Measurements from ENCODE around the gene SMARCA4.

The SMARCA4 gene

DNA sequence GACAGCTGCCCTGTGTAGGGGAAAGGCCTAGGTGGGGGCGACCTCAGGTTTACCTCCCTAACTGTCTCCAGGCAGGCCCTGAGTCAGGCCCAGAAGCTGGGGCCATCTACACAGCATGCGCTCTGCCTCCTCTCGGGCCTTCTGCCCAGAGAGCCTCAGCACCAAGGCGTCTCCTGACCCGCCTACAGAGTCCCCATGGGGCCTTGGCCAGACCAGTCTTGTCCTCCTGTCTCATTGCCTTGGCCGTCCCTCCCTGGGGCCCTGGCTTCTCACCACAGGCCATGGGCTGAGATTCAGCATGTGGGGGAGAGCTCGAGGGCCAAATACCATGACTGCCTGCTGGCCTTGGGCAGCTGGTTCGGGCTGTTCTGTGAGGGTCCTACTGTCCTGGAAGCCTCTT is 59.0 kb downstream of the SMARCA4 start:
- Histone ChIP-seq H3K27ac (ENCODE audit: low read depth, low read length) (no peak overlapping the region), H2BK5ac (ENCODE audit: low read depth, low read length, poor library complexity) (no peak overlapping the region), H4K12ac (ENCODE audit: low read depth, low read length) (no peak overlapping the region), H4K91ac (ENCODE audit: low read depth, low read length) (no peak overlapping the region), H2AFZ (ENCODE audit: insufficient read depth, low read length, poor library complexity) (no peak overlapping the region), H2BK120ac (ENCODE audit: insufficient read depth, low read length, poor library complexity) (no peak overlapping the region), H3K36me3 (ENCODE audit: control insufficient read depth in 1 of 2, insufficient read depth in 2 of 2, low read length in 2 of 2) (peaks cover 84 to 85% of the 10 kb centered on the region in 2 experiments), H3K14ac (ENCODE audit: low read length) (no peak overlapping the region), H3K79me1 (ENCODE audit: low read length) (peaks cover 4% of the 10 kb centered on the region), H3K4me2 (ENCODE audit: low read length) (no peak overlapping the region), H2BK12ac (ENCODE audit: low read length) (no peak overlapping the region), H3K23ac (ENCODE audit: low read length) (no peak overlapping the region), H2AK5ac (ENCODE audit: low read length) (no peak overlapping the region), H3K27me3 (ENCODE audit: insufficient read depth, low read length) (no peaks in the 10 kb centered on the region), H3K18ac (ENCODE audit: low read length) (no peak overlapping the region), H3K4me3 (ENCODE audit: low read depth, low read length) (no peak overlapping the region), H4K8ac (ENCODE audit: low read depth, low read length) (no peak overlapping the region), H3K4ac (ENCODE audit: low read depth, low read length) (no peak overlapping the region), H3K9ac (ENCODE audit: low read length) (no peak overlapping the region), H3K9me3 (ENCODE audit: insufficient read depth, low read depth, low read length) (peaks cover 2% of the 10 kb centered on the region), H3K79me2 (ENCODE audit: control insufficient read depth, insufficient read depth, low read length, poor library complexity) (no peaks in the 10 kb centered on the region), H3K4me1 (ENCODE audit: control insufficient read depth in 1 of 2, insufficient read depth in 2 of 2, low read length in 2 of 2) (peaks cover 22 to 25% of the 10 kb centered on the region in 2 experiments)
- WGBS (ENCODE audit: extremely low coverage, insufficient coverage, insufficient read length): no CpG with 5 or more reads among the region's 8 CpGs
- peak; percentile 76 to 82 for DNase-seq

DNA sequence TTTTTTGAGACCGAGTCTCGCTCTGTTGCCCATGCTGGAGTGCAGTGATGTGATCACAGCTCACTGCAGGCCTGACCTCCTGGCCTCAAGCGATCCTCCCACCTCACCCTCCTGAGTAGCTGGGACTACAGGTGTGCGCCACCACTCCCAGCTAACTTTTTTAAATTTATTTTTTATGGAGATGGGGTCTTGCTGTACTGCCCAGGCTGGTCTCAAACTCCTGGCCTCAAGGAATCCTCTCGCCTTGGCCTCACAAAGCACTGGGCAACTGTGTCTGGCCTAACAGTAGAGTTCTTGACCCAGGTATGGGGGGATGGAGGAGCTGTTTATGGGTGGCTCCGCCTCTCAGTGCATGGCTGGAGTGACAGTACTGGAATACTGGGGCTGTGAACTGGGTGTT is 59.6 kb downstream of the SMARCA4 start:
- Histone ChIP-seq H2BK12ac (ENCODE audit: low read length) (no peak overlapping the region), H3K79me1 (ENCODE audit: low read length) (peaks cover 4% of the 10 kb centered on the region), H2BK120ac (ENCODE audit: insufficient read depth, low read length, poor library complexity) (no peak overlapping the region), H2AK5ac (ENCODE audit: low read length) (no peak overlapping the region), H4K12ac (ENCODE audit: low read depth, low read length) (no peak overlapping the region), H3K4me2 (ENCODE audit: low read length) (no peak overlapping the region), H3K23ac (ENCODE audit: low read length) (no peak overlapping the region), H3K14ac (ENCODE audit: low read length) (no peak overlapping the region), H4K91ac (ENCODE audit: low read depth, low read length) (no peak overlapping the region), H3K4me1 (ENCODE audit: control insufficient read depth in 1 of 2, insufficient read depth in 2 of 2, low read length in 2 of 2) (peaks cover 22 to 25% of the 10 kb centered on the region in 2 experiments), H3K9me3 (ENCODE audit: insufficient read depth, low read depth, low read length) (peaks cover 2% of the 10 kb centered on the region), H2BK5ac (ENCODE audit: low read depth, low read length, poor library complexity) (no peak overlapping the region), H4K8ac (ENCODE audit: low read depth, low read length) (no peak overlapping the region), H2AFZ (ENCODE audit: insufficient read depth, low read length, poor library complexity) (no peak overlapping the region), H3K79me2 (ENCODE audit: control insufficient read depth, insufficient read depth, low read length, poor library complexity) (no peaks in the 10 kb centered on the region), H3K18ac (ENCODE audit: low read length) (no peak overlapping the region), H3K36me3 (ENCODE audit: control insufficient read depth in 1 of 2, insufficient read depth in 2 of 2, low read length in 2 of 2) (peaks cover 85% of the 10 kb centered on the region in 2 experiments), H3K27me3 (ENCODE audit: insufficient read depth, low read length) (no peaks in the 10 kb centered on the region), H3K4ac (ENCODE audit: low read depth, low read length) (no peak overlapping the region), H3K27ac (ENCODE audit: low read depth, low read length) (no peak overlapping the region), H3K9ac (ENCODE audit: low read length) (no peak overlapping the region), H3K4me3 (ENCODE audit: low read depth, low read length) (no peak overlapping the region)
- peak in 1 of 2 donors; percentile 19 for DNase-seq
- no CpG with 5 or more reads among the region's 6 CpGs for WGBS (ENCODE audit: extremely low coverage, insufficient coverage, insufficient read length)

DNA sequence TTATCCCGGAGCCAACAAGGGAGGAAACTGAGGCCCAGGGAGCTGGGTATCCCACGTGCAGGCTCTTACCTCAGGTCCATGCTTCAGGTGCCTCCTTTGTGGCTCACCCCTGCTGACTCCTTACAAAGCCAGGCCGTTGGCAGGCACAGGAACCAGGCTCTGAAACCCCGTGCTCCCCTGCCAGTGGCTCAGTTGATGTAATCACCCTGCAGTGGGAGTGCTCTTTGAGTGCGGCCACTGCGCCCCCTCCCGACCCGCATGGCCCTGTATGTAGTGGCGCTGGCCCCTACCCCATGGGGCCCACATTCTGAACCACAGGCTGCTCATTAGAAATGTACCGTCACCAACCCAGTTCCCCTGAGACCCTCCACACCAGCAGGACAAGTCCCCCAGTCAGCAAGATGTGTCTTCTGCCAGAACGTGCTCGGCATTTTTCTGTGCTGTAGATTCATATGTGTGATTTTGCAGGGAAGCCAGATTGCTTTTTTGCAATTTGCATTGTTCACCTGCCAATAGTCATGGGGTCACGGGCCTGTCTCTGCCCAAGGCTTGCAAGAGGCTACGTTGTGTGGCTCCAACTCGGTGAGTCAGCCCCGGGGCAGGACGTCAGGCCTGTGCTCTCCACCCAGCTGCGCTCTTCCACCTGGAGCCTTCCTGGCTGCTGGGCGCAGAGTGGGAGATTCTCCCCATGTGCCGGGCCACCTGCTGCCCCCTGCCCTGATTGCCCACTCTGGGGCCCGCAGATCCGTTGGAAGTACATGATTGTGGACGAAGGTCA is 60.3 kb downstream of the SMARCA4 start:
- H3K36me3 ChIP-seq (ENCODE audit: control insufficient read depth in 1 of 2, insufficient read depth in 2 of 2, low read length in 2 of 2): peaks cover 88% of the 10 kb centered on the region in 2 experiments
- H3K4me2 ChIP-seq (ENCODE audit: low read length): no peak overlapping the region
- peak; percentile 96 to 97 for DNase-seq
- WGBS (ENCODE audit: extremely low coverage, insufficient coverage, insufficient read length): no CpG with 5 or more reads among the region's 23 CpGs
- H3K23ac ChIP-seq (ENCODE audit: low read length): no peak overlapping the region
- no peak overlapping the region for H3K14ac ChIP-seq (ENCODE audit: low read length)
- no peak overlapping the region for H2AK5ac ChIP-seq (ENCODE audit: low read length)
- H4K91ac ChIP-seq (ENCODE audit: low read depth, low read length): no peak overlapping the region
- no peak overlapping the region for H2BK12ac ChIP-seq (ENCODE audit: low read length)
- no peak overlapping the region for H2BK120ac ChIP-seq (ENCODE audit: insufficient read depth, low read length, poor library complexity)
- H4K12ac ChIP-seq (ENCODE audit: low read depth, low read length): no peak overlapping the region
- H4K8ac ChIP-seq (ENCODE audit: low read depth, low read length): no peak overlapping the region
- H3K27ac ChIP-seq (ENCODE audit: low read depth, low read length): no peak overlapping the region
- H3K9me3 ChIP-seq (ENCODE audit: insufficient read depth, low read depth, low read length): peaks cover 2% of the 10 kb centered on the region
- H3K4me1 ChIP-seq (ENCODE audit: control insufficient read depth in 1 of 2, insufficient read depth in 2 of 2, low read length in 2 of 2): peaks cover 22 to 25% of the 10 kb centered on the region in 2 experiments
- no peaks in the 10 kb centered on the region for H3K79me2 ChIP-seq (ENCODE audit: control insufficient read depth, insufficient read depth, low read length, poor library complexity)
- no peak overlapping the region for H3K9ac ChIP-seq (ENCODE audit: low read length)
- no peak overlapping the region for H3K4me3 ChIP-seq (ENCODE audit: low read depth, low read length)
- H2AFZ ChIP-seq (ENCODE audit: insufficient read depth, low read length, poor library complexity): no peak overlapping the region
- H3K27me3 ChIP-seq (ENCODE audit: insufficient read depth, low read length): no peaks in the 10 kb centered on the region
- H3K79me1 ChIP-seq (ENCODE audit: low read length): peaks cover 4% of the 10 kb centered on the region
- H3K18ac ChIP-seq (ENCODE audit: low read length): no peak overlapping the region
- H2BK5ac ChIP-seq (ENCODE audit: low read depth, low read length, poor library complexity): no peak overlapping the region
- H3K4ac ChIP-seq (ENCODE audit: low read depth, low read length): no peak overlapping the region

DNA sequence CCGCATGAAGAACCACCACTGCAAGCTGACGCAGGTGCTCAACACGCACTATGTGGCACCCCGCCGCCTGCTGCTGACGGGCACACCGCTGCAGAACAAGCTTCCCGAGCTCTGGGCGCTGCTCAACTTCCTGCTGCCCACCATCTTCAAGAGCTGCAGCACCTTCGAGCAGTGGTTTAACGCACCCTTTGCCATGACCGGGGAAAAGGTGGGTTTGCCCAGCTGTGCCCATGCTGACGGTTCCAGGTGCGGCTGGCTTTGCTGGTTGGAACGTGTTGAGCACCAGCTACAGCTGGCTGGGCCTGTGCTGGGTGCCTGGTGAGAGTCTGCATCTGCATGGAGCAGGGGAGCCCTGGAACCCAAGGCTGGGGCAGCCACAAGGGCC is 60.9 kb downstream of the SMARCA4 start:
- no peak overlapping the region for H4K91ac ChIP-seq (ENCODE audit: low read depth, low read length)
- no peak overlapping the region for H3K14ac ChIP-seq (ENCODE audit: low read length)
- peaks cover 2% of the 10 kb centered on the region for H3K9me3 ChIP-seq (ENCODE audit: insufficient read depth, low read depth, low read length)
- peaks cover 22 to 25% of the 10 kb centered on the region in 2 experiments for H3K4me1 ChIP-seq (ENCODE audit: control insufficient read depth in 1 of 2, insufficient read depth in 2 of 2, low read length in 2 of 2)
- H3K36me3 ChIP-seq (ENCODE audit: control insufficient read depth in 1 of 2, insufficient read depth in 2 of 2, low read length in 2 of 2): peaks cover 87 to 89% of the 10 kb centered on the region in 2 experiments
- DNase-seq: no peak
- H2AK5ac ChIP-seq (ENCODE audit: low read length): no peak overlapping the region
- H3K27me3 ChIP-seq (ENCODE audit: insufficient read depth, low read length): no peaks in the 10 kb centered on the region
- H3K27ac ChIP-seq (ENCODE audit: low read depth, low read length): no peak overlapping the region
- peaks cover 4% of the 10 kb centered on the region for H3K79me1 ChIP-seq (ENCODE audit: low read length)
- no peak overlapping the region for H3K4ac ChIP-seq (ENCODE audit: low read depth, low read length)
- no peak overlapping the region for H2AFZ ChIP-seq (ENCODE audit: insufficient read depth, low read length, poor library complexity)
- H2BK120ac ChIP-seq (ENCODE audit: insufficient read depth, low read length, poor library complexity): no peak overlapping the region
- no peak overlapping the region for H3K18ac ChIP-seq (ENCODE audit: low read length)
- no peak overlapping the region for H4K8ac ChIP-seq (ENCODE audit: low read depth, low read length)
- no peak overlapping the region for H3K23ac ChIP-seq (ENCODE audit: low read length)
- no peak overlapping the region for H3K4me2 ChIP-seq (ENCODE audit: low read length)
- H3K4me3 ChIP-seq (ENCODE audit: low read depth, low read length): no peak overlapping the region
- no peak overlapping the region for H2BK5ac ChIP-seq (ENCODE audit: low read depth, low read length, poor library complexity)
- H3K79me2 ChIP-seq (ENCODE audit: control insufficient read depth, insufficient read depth, low read length, poor library complexity): no peaks in the 10 kb centered on the region
- H2BK12ac ChIP-seq (ENCODE audit: low read length): no peak overlapping the region
- WGBS (ENCODE audit: extremely low coverage, insufficient coverage, insufficient read length): no CpG with 5 or more reads among the region's 15 CpGs
- H4K12ac ChIP-seq (ENCODE audit: low read depth, low read length): no peak overlapping the region
- no peak overlapping the region for H3K9ac ChIP-seq (ENCODE audit: low read length)

Data from trophoblast cell (in vitro differentiated cells and primary cell).